Measurements from ENCODE around the gene RHBDD2. TPM values are rescaled to one million over a fixed set of nuclear protein-coding genes. Genes with fewer than 3 reads are reported as not detected.
"Not testable (repeated sequence)": the region's sequence is repeated elsewhere in the genome, so short reads cannot be mapped to it uniquely, and the experiment has no call there.

Gene RHBDD2
- polyA plus RNA-seq (ENCODE audit: insufficient read length in 4 of 4): 10 to 100 TPM; 60.6 to 73.9 (median 68.7) TPM

DNA sequence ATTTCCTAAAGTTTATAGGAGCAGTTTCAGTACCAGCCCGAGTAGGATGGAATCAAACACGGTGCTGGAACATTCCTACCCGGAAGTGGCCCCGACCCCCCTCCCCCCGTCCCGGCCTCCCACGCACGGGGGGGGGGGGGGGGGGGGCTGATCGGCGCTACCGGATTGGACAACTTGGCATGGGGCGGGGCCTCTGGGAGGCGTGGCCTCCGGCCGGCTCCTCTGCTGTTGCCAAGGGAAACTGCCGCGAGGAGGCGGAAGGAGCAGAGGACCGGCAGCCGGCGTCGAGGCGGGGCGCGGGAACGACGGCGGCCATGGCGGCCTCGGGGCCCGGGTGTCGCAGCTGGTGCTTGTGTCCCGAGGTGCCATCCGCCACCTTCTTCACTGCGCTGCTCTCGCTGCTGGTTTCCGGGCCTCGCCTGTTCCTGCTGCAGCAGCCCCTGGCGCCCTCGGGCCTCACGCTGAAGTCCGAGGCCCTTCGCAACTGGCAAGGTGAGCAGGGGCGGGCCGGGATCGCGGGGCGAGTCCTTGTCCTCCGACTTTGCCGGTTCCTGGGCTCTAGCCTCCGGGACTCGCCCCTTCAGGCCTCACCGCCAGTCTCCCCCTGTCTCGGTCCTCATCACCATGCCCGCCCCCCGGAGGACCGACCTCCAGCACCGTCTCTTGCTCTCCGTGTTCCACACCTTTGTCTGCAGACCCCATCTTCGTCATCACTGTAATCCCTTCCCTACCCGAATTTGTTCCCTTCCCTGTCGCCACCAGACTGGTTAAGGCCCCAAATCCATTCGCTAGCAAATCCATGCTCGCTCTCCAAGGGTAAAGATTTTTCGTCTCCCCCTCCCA is at the start of gene RHBDD2:
TSS of gene RHBDD2 (plus strand) at position 266 of the 843 bp plus-strand sequence. CDS start at position 315, 49 bp downstream.
- DNase-seq (ENCODE audit: low read depth in 4 of 4, low spot score in 2 of 4): peak; percentile 75 to 92 (median 86)

- DNase-seq (ENCODE audit: low read depth in 4 of 4, low spot score in 2 of 4): not testable (repeated sequence)
These were observed 49.2 kb upstream of the RHBDD2 start for GRCh38 chr7:75829656-75830055.

DNA sequence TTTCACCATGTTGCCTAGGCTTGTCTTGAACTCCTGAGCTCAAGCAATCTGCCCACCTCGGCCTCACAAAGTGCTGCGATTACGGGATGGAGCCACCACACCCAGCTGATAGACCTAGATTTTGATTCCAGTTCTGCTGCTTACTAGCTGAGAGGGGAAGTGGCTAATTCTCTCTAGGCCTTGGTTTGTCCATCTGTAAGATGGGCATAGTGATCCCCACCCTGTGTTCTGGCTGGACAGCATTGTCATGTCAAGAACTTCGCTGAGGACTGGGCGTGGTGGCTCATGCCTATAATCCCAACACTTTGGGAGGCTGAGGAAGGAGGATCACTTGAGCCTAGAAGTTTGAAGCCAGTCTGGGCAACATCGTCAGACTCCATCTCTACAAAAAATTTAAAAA is 47.9 kb upstream of the RHBDD2 start:
- DNase-seq (ENCODE audit: low read depth in 4 of 4, low spot score in 2 of 4): no peak

DNA sequence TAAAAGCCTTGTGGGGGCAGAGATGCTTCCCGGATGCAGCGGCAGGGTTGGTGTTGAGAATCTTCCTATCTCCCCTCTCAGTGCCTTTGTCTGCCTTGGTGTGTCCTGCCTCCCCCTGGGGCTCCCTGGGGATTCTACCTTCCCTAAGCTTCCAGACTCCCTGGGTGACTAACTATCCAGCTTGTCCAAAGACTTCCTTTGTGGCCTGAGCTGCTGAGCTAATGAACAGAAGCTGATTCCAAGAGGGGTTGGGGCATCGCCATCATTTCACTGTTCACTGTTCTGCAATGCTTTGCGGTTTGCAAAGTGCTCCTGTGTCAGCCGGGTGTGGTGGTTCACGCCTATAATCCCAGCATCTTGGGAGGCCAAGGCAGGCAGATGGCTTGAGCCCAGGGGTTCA is 45.2 kb upstream of the RHBDD2 start:
- DNase-seq (ENCODE audit: low read depth in 4 of 4, low spot score in 2 of 4): not testable (repeated sequence)

DNA sequence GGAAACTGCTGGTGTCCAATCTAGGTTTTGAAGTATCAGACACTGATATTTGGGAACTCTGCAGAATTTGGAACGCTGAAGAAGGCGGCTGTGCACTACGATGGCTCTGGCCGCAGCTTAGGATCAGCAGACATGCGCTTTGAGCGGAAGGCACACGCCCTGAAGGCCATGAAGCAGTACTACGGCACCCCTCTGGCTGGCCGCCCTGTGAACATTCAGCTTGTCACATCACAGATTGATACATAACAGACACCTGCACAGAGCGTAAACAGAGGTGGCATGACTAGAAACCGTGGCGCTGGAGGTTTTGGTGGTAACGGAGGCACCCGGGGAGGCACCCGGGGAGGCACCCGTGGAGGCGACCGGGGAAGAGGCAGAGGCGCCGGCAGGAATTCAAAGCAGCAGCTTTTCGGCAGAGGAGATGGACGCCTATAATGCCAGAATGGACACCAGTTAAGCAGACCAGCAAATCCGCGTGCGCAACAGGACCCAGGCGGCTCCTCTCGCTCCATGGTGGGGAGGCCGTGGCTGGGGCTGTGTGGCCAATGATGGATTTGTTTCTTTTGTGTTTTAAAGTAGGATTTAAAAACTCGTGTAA is 43.0 kb upstream of the RHBDD2 start:
- DNase-seq (ENCODE audit: low read depth in 4 of 4, low spot score in 2 of 4): no peak

DNA sequence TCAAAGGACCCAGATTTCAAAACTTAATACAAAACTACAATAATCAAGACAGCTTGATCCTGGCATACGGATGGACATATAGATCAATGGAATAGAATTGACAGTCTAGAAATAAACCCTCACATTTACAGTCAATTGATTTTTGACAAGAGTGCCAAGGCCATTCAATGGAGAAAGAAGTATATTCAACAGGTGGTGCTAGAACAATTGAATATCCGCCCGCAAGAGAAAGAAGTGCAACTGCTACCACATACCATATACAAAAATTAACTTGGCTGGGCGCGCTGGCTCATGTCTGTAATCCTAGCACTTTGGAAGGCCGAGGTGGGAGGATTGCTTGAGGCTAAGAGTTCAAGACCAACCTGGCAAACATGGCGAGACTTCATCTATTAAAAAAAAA is 42.0 kb upstream of the RHBDD2 start:
- DNase-seq (ENCODE audit: low read depth in 4 of 4, low spot score in 2 of 4): no peak

GRCh38 chr7:75838281-75838930 is 40.4 kb upstream of the RHBDD2 start:
- DNase-seq (ENCODE audit: low read depth in 4 of 4, low spot score in 2 of 4): not testable (repeated sequence)

DNA sequence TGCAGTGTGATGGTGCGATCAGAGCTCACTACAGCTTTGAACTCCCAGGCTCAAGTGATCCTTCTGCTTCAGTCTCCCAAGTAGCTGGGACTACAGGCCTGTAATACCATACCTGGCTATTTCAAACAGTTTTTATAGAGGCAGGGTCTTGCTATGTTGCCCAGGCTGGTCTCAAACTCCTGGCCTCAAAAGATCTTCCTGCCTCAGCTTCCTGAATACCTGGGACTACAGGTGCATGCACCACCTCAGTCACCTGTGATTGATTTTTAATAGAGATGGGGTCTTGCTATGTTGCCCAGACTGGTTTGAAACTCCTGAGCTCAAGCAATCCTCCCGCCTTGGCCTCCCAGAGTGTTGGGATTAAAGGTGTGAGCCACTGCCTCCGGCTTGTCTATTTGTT is 38.8 kb upstream of the RHBDD2 start:
- DNase-seq (ENCODE audit: low read depth in 4 of 4, low spot score in 2 of 4): no peak

DNA sequence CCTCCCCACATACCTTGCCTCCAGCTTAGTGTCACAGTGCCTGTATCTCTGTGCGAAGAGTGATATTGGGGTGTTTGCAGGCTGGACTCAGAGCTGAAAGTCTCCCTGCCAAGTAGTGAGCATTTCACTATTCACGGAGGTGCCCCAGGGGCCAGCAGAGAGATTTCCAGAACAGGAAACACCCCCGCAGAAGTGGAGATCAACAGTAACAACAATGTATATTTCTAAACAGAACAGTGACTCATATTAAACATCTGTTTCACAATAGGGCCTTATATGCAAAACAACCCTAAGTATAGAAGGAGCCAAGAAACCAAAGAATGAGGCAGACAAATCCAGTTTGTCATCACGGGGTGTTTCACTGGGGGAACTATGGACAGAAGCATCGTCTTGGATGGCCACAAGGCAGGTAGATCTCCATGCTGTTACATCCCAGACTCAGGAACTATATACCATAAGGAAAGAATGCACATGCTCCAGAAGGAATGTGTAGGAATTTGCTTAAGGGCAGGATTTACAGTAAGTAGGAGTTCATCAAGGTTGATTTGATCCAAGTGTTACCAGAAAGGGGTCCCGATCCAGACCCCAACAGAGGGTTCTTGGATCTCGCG is 35.9 kb upstream of the RHBDD2 start:
- no peak for DNase-seq (ENCODE audit: low read depth in 4 of 4, low spot score in 2 of 4)

GRCh38 chr7:75843613-75844116 is 35.2 kb upstream of the RHBDD2 start:
- no peak for DNase-seq (ENCODE audit: low read depth in 4 of 4, low spot score in 2 of 4)

DNA sequence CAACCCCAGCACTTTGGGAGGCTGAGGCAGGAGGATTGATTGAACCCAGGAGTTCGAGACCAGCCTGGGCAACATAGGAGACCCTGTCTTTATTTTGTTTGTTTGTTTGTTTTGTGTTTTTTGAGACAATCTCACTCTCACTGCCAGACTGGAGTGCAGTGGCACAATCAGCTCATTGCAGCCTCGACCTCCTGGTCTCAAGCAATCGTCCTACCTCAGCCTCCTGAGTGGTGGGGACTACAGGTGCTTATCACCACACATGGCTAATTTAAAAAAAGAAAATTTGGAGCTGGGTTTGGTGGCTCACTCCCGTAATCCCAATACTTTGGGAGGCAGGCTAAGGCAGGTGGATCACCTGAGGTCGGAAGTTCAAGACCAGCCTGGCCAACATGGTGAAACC is 34.7 kb upstream of the RHBDD2 start:
- DNase-seq (ENCODE audit: low read depth in 4 of 4, low spot score in 2 of 4): no peak

GRCh38 chr7:75845132-75845531 is 33.7 kb upstream of the RHBDD2 start:
- DNase-seq (ENCODE audit: low read depth in 4 of 4, low spot score in 2 of 4): not testable (repeated sequence)

DNA sequence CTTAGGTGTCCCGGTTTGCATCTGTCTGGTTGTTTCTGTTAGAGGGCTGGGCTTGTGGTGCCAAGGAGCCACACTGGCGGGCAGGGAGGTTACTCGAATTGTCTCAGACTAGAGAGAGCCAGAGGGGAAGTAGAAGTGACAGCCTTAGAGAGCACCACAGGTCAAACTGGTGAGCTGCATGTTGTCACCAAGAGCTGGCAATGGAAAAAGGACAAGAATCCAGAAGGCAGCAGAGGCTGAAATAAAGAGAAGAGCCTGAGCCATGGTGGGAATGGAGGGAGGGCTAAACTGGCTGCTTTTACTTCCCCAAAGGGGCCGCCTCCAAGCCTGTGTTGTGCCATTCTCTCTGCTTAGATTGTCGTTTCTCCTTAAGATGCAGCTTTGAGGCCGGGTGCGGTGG is 31.1 kb upstream of the RHBDD2 start:
- DNase-seq (ENCODE audit: low read depth in 4 of 4, low spot score in 2 of 4): no peak

- DNase-seq (ENCODE audit: low read depth in 4 of 4, low spot score in 2 of 4): no peak
These were observed 29.3 kb upstream of the RHBDD2 start for GRCh38 chr7:75849573-75849972.

DNA sequence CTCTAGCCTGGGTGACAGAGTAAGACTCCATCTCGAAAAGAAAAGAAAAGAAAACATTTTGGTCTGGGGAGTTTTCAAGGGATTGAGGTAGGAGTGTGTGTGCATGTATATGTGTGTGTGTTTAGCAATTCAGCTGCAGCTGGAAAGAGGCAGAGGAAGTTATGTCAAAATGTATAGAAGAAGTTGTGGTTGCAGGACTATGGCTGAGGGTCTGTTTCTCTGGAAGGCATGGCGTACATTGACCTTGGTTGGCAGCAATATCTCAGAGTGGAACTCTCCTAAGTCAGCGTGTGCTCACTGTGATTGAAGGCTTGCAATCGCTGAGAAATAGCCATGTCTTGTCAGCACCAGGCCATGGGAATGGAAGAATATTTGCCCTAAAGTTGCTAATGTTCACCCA is 28.6 kb upstream of the RHBDD2 start:
- no peak for DNase-seq (ENCODE audit: low read depth in 4 of 4, low spot score in 2 of 4)

DNA sequence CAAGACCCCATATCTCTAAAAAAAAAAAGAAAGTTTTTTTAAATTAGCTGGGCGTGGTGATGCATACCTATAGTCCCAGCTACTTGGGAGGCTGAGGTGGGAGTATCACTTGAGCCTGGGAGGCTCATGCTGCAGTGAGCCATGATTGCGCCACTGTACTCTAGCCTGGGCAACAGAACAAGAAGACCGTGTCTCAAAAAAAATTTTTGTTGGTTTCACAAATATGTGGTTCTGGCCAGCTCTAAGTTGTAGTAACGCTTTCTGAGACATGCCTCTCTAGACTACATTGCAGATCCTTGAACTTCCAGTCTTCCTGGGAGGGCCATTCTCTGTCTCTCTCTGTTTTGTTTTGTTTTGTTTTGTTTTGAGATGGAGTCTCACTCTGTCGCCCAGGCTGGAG is 24.6 kb upstream of the RHBDD2 start:
- no peak for DNase-seq (ENCODE audit: low read depth in 4 of 4, low spot score in 2 of 4)

DNA sequence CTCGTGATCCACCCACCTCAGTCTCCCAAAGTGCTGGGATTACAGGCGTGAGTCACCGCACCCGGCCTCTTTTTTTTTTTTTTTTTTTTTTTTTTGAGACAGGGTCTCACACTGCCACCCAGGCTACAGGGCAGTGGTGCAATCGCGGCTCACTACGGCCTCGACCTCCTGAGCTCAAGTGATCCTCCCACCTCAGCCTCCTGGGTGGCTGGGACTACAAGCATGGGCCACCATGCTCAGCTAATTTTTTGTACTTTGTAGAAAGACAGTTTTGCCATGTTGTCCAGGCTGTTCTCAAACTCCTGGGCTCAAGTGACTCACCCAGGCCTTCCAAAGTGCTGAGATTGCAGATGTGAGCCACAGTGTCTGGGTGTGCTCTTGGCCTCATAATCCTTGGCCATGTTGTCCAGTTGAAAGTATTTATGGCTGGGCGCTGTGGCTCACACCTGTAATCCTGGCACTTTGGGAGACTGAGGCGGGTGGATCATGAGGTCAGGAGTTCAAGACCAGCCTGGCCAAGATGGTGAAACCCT is 24.0 kb upstream of the RHBDD2 start:
- not testable (repeated sequence) for DNase-seq (ENCODE audit: low read depth in 4 of 4, low spot score in 2 of 4)

- no peak for DNase-seq (ENCODE audit: low read depth in 4 of 4, low spot score in 2 of 4)
These were observed 22.3 kb upstream of the RHBDD2 start for GRCh38 chr7:75856536-75856935.

- DNase-seq (ENCODE audit: low read depth in 4 of 4, low spot score in 2 of 4): no peak
These were observed 20.4 kb upstream of the RHBDD2 start for GRCh38 chr7:75858410-75858809.

DNA sequence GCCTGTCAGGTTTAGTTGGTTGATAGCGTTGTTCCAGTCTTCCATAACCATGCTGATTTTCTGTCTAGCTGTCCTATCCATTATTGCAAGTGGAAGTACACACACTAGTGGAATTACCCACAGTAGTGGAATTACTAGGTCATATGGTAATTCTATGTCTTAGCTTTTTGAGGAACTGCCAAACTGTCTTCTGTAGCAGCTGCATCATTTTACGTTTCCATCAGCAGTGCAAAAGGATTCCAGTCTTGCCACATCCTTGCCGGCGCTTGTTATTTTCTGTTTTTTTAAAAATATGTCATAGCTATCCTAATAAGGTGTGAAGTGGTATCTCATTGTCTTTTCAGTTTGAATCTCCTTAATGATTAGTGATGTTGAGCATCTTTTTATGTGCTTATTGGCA is 17.2 kb upstream of the RHBDD2 start:
- no peak for DNase-seq (ENCODE audit: low read depth in 4 of 4, low spot score in 2 of 4)

- not testable (repeated sequence) for DNase-seq (ENCODE audit: low read depth in 4 of 4, low spot score in 2 of 4)
These were observed 14.6 kb upstream of the RHBDD2 start for GRCh38 chr7:75864251-75864650.

Data from left renal cortex interstitium (tissue), 4 donors.